GM06990 (cell line): ENCODE results near the gene SLC35G6.

Experiments
- DNase-seq: peaks from one replicate; pipeline ENCODE4 v3.0.0-alpha.2; 2011; ENCODE audit not compliant: insufficient read length; ENCODE audit errors: extremely low read depth
- H3K27me3 ChIP-seq: replicated peaks from 2 replicates; pipeline ENCODE4 v1.6.0; 2011; ENCODE audit warnings: low read length; ENCODE audit not compliant: control insufficient read depth, insufficient read depth
- H3K36me3 ChIP-seq: 2 replicates; pipeline ENCODE4 v1.5.1; 2011; ENCODE audit warnings: low read length; ENCODE audit not compliant: control insufficient read depth, insufficient read depth
- H3K4me3 ChIP-seq: replicated peaks from 2 replicates; pipeline ENCODE4 v1.5.1; 2011; ENCODE audit warnings: low read depth, mild to moderate bottlenecking, control low read depth, low read length
- CTCF ChIP-seq: IDR thresholded peaks from 2 replicates; pipeline ENCODE4 v1.5.1; 2011; ENCODE audit warnings: low read length, control low read depth, mild to moderate bottlenecking, inconsistent platforms; ENCODE audit not compliant: insufficient read depth, poor library complexity, severe bottlenecking

Gene SLC35G6

GRCh38 chr17:7530023-7530900, 49.0 kb downstream of the SLC35G6 start:
- no peaks in the 10 kb centered on the region for H3K27me3 ChIP-seq
- H3K36me3 ChIP-seq, result no peaks in the 10 kb centered on the region
- no peak for DNase-seq
- TF ChIP-seq CTCF, result no peak
- no peak overlapping the region for H3K4me3 ChIP-seq
